ENCODE data around the gene CYP2J2.
A peak's percentile ranks its signal among the peaks of the same experiment; 100 is the strongest.

The CYP2J2 gene

GRCh38 chr1:59879996-59880505, 46.5 kb downstream of the CYP2J2 start:
- H3K27ac ChIP-seq = no peak overlapping the region
- TF ChIP-seq ZFX (IDR thresholded peaks at IDR 0.05; ENCODE audit: borderline replicate concordance) = no peak
- no peak for TF ChIP-seq CTCF (IDR thresholded peaks at IDR 0.05)

GRCh38 chr1:59879574-59879973, 47.0 kb downstream of the CYP2J2 start:
- H3K27ac ChIP-seq = no peak overlapping the region
- TF ChIP-seq ZFX (IDR thresholded peaks at IDR 0.05; ENCODE audit: borderline replicate concordance) (no peak), CTCF (IDR thresholded peaks at IDR 0.05) (peak; percentile 80)

GRCh38 chr1:59878370-59878769, 48.2 kb downstream of the CYP2J2 start:
- no peak overlapping the region for H3K27ac ChIP-seq
- TF ChIP-seq CTCF (IDR thresholded peaks at IDR 0.05) (no peak), ZFX (IDR thresholded peaks at IDR 0.05; ENCODE audit: borderline replicate concordance) (no peak)

GRCh38 chr1:59877108-59877682, 49.4 kb downstream of the CYP2J2 start:
- TF ChIP-seq CTCF (IDR thresholded peaks at IDR 0.05) = no peak
- TF ChIP-seq ZFX (IDR thresholded peaks at IDR 0.05; ENCODE audit: borderline replicate concordance) = no peak
- no peak overlapping the region for H3K27ac ChIP-seq

- no peak overlapping the region for H3K27ac ChIP-seq
- TF ChIP-seq ZFX (IDR thresholded peaks at IDR 0.05; ENCODE audit: borderline replicate concordance) (no peak), CTCF (IDR thresholded peaks at IDR 0.05) (no peak)
Observed at GRCh38 chr1:59871746-59872145, 54.8 kb downstream of the CYP2J2 start.

GRCh38 chr1:59866462-59866861, 60.1 kb downstream of the CYP2J2 start:
- no peak for TF ChIP-seq CTCF (IDR thresholded peaks at IDR 0.05)
- TF ChIP-seq ZFX (IDR thresholded peaks at IDR 0.05; ENCODE audit: borderline replicate concordance) = no peak
- H3K27ac ChIP-seq = no peak overlapping the region

GRCh38 chr1:59857679-59858354, 68.8 kb downstream of the CYP2J2 start:
- TF ChIP-seq ZFX (IDR thresholded peaks at IDR 0.05; ENCODE audit: borderline replicate concordance) (no peak), CTCF (IDR thresholded peaks at IDR 0.05) (no peak)
- H3K27ac ChIP-seq = no peak overlapping the region
